GM18517 (cell line): Measurements from ENCODE around the gene SCAMP2.
A peak's percentile ranks its signal among the peaks of the same experiment; 100 is the strongest.

Experiments
- ATAC-seq: cut with Tn5 transposase; IDR thresholded peaks from one replicate; pipeline ENCODE4 v1.9.1; 2021; ENCODE audit warnings: mild to moderate bottlenecking, moderate library complexity; ENCODE audit not compliant: unreplicated experiment

Gene SCAMP2

DNA sequence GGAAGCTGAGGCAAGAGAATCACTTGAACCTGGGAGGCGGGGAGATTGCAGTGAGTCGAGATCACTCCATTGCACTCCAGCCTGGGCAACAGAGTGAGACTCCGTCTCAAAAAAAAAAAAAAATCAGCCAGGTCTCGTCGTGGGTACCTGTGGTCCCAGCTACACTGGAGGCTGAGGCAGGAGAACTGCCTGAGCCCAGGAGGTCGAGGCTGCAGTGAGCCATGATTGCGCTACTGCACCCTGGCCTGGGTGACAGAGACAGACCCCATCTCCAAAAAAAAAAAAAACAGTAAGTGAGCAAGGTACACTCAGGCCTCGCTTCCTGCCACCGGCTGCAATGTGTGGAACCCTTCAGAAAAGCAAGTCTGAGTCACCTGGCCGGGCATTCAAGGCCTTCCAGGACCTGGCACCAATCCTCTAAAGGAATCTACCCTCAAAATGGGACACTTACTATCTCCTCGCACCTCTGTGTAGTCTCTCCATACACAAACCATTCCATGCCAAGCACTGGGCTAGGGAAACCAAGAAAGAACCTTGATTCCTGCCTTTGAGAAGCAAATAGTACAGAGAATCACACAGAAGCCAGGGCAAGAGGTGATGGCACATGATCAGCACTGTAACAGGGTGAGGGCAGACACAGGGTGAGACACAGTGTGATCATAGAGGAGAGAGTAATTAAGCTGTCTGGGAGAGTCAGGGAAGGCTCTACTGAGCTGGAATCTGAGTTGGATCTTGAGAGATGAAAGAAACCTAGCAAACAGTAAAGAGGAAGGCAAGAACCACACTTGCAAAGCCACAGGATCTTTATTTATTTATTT lies 9.7 kb downstream of the SCAMP2 start:
- no peak for ATAC-seq

DNA sequence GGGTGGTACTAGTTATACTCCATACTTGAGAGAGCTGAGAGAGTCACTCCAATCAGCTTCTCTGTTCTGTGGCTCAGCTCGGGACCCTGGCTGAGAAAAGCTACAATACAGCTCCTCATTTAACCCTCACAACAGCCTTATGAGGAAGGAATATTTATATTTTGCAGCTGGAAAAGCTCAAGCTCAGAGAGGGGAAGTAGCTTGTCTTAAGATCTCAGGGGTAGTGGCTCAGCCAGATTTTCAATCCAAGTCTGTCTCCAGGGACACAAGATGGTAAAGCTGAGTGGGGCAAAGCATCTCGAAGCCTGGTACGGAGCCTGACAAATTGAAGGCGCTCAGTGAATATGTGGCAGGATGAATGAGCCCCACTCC lies 14.8 kb downstream of the SCAMP2 start:
- no peak for ATAC-seq

DNA sequence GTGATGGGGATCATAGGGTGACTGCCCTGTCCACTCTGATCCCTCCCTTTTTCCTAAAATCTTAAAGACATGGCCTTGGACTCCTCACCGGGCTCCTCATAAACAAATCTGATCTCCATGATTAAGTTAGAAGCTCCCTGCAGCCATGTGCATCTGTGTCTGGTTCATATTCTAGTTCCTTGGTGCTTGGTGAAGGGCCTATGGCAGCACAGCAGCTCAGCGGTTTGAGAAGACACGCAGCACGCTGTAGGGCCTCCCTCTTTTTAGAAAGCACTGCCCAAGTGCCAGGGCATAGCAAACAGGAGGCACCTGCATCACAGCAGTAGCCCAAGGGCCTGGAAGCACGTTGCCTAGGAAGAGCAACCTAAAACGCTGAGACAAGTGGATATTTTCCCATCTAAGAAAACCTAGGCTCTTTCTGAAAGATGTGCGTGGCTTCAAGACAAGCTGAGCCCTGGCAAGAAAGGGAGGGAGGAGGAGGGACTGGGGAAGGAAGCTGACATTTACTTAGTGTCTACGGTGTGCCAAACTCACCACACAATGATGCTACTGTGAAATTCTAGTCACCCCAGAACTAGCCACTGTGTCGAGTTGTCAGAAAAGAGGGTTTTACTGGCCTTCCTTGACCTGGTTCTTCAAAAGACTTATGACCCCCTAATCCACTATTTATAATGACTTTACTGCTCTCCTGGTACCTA lies 15.3 kb downstream of the SCAMP2 start:
- no peak for ATAC-seq

DNA sequence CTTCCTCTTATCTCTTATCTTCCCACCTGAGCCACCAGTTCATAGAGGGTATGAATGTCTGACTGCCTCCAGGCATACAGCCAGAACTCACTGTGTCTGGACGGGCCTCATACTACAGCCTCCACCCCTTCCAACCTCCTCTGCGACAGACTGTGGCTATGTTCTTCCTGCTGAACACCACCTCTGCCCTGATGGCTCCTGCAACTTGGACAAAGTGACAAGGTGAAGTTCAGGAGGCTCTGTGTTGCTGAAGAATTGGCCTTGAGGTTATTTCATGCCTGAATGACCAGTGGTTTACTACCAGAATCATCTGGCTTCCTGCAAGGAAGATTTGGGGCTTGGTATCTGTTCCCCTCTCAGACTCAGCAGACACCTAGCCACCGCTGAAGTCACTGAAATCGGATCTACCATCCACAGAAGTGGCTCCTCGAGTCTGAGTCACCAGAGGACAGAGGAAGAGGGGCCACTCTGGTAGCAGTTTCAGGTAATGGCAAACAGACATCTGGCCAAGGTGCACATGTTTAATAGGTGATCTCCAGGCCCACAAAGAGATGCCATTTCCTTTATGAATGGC lies 16.0 kb downstream of the SCAMP2 start:
- no peak for ATAC-seq

DNA sequence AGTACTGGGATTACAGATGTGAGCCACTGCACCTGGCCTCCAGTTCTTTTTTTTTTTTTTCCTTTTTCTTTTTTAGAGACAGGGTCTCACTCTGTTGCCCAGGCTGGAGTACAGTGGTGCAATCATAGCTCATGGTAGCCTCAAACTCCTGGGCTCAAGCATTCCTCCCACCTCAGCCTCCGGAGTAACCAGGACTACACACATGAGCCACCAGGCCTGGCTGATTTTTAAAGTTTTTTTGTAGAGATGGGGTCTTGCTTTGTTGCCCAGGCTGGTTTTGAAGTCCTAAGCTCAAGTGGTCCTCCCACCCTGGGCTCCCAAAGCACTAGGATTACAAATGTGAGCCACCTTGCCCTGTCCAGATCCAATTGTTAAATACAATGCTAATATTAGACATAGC lies 16.6 kb downstream of the SCAMP2 start:
- ATAC-seq: no peak

DNA sequence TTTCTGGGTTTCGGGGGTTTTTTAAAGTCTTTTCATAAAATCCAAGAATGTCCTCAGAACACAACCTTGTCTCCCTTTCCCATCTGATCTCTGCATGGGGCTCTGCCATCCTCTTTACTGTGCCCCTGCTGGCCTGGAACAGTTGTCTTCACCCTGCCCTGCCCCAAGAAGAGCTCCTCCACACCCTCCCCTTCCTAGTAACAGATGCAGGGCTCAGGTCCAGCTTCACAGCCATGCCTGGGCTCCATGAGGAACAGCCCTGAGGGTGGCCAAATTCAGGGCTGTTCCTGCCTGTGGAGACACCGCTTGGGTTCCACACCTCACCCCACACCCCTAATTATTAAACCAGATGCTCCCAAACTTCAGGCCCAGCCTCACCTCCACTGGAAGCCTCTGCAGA lies 17.3 kb downstream of the SCAMP2 start:
- no peak for ATAC-seq

DNA sequence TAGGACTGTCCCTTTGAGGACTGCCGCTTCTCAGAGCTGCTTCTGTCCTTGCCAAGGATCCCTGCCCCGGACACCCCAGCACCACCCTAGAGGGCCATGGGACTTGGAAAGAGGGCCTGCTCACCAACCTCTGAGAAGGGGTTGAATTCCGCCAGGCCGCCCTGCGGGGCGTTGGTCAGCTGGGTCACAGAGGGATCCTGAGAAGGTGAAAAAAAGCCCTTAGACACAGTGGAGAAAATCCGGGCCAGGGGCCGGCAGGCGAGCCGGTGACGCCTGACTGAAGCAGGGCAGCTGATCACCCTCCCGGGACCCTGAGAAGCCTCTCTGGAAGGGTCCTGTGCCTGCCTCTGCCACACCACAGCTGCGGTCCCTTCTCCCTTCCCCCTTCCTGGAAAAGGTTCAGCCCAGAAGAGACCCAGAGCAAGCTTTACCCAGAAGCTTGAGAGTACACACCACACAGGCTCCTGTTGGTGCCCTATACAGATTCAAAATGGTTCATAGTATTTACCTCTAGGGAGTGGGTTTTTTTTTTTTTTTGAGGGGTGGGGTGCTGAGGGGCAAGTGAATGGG lies 18.6 kb downstream of the SCAMP2 start:
- no peak for ATAC-seq

DNA sequence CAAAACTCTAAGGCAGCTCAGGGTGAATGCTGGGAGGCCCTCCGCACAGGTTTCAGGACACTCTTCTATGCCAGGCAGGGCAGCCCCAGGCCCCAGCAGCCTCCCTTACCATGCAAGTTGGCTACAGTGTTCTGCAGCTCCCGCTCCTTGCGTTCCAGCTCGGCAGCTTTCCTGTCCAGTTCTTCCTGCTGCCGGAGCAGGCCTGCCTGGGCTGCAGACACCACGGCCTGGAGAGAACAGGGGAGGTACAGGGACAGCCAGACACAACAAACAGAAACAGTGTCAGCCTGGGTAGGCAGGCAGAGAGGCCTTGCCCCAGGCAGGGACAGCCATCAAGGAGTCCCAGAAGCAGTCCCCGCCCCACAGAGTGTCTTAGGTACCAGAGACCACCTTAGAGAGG lies 21.2 kb downstream of the SCAMP2 start:
- no peak for ATAC-seq

DNA sequence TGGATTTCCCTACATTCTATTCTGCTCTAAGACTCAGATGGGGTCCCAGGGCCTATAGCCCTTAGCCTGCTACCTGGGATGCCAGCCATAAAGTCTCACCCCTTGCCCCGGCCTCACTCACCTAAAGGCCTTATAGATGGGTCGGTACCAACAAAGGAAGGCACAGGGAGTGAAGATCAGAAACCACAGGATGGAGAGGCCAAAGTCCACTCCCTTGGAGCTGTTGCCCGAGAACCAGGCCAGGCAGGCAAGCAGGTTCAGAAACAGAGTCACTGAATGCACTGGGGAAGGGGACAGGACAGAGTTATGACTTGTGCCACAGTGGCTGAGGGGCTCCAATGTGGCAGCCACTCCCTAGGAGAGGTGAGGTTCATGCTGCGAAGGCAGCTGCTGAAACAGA lies 22.8 kb downstream of the SCAMP2 start:
- no peak for ATAC-seq

DNA sequence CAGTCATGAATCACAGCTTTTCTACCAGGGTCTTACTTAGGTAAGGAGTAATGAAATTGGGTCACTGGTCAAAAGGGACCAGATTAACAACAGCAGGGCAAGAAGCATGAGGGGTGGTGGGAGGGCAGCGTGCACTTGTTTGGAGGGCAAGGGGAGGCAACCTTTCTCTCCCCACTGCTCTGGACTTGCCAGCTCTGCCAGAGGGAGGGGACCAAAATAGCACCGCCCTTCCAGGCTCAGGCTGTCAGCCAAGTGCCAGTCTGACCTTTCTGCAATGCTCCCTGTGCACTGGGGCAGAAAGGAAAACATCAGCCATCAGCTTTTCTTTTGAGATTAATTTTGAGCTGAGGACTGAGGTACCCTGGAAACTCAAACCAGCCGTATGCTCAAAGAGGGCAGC lies 25.7 kb downstream of the SCAMP2 start:
- no peak for ATAC-seq

DNA sequence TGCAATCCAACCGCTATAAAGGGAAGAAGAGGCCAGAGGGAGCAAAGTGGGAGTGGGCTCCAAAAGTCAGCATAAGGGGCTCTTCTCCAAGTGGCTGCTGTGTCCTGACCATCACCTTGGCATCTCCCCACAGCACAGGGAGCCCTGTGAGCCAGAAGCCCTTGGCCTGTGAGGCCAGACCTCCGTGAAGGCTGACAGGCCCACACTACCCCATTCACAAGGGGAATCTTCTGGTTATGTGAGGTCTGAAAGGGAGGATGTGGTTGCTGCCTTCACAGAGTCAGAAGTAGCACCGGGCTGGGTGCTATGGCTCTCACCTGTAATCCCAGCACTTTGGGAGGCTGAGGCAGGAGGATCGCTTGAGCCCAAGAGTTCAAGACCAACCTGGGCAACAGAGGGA lies 27.6 kb downstream of the SCAMP2 start:
- ATAC-seq: no peak

DNA sequence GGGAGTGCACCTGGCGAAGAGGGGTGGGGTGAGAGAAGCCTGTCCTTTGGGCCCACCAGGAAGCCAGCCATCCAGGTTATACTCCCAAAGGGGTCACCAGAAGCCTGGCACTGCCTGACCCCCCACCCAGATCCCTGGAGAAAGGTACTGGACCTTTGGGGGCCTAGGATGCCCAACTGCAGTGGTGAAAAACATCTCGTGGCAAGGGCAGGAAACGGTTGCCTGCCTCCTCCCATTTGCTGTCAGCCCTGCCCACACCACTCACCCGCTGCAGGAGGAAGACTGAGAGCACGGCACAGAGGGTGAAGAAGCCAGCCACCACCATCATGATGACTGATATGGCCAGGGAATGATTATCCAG lies 28.0 kb downstream of the SCAMP2 start:
- ATAC-seq: no peak

DNA sequence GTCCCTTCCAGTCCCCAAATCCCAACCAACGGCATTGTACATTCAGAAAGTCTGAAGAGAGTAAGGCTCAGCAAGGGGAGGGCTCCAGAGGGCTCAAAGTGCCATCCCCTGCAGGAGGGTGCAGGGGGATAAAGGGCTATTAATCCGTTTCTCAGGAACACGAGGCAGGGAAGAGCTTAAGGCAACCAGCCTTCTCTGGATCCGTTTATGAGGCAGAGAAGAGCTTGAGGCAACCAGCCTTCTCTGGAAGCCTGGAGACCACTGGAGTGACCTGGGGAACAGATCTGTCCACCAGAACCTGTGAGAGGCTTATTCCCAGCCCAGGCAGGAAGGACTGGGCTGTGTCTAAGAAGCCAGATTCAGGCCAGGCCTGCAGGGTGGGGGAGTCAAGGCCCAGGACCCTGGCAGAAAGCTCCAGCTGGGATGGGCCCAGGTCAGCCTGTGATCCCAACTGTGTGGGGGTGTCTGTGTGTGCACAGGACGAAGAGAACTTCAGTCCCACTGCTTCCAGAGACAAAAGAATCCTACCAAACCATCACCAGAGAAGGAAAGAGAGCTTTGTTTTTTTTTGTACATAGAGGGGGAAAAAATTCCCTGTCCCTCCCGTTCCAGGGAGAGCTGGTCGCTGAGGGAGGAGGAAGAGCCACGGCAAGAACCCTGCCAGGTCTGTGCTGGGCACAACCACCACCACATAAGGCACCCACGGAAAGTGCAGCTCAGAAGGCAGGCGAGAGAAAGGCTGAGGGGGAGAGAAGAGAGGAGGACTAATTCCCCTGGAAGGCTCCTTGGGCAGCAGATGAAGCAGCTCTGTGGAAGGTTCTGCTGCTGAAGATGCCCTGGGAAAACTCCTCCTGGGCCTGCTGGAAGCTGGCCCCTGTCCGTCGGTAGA lies 28.6 kb downstream of the SCAMP2 start:
- no peak for ATAC-seq

DNA sequence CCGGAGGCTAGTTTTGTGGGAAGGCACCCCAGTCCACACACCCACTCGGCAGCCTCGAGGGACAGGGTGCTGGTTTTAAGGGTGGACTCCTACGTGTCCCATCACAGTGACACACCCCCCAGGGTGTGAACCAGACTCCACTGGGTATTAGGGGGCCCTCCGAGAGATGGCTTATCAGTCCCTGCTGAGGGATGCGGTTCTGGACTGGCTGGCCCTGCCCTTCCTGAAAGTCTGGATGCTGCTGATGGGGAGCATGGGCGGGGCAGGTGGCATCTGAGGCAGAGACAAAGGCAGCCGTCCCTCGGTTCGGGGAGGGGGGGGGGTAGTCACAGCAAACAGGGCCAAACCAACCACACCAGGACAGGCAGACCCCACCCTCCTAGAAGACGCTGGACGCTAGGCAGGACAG lies 29.3 kb downstream of the SCAMP2 start:
- no peak for ATAC-seq

DNA sequence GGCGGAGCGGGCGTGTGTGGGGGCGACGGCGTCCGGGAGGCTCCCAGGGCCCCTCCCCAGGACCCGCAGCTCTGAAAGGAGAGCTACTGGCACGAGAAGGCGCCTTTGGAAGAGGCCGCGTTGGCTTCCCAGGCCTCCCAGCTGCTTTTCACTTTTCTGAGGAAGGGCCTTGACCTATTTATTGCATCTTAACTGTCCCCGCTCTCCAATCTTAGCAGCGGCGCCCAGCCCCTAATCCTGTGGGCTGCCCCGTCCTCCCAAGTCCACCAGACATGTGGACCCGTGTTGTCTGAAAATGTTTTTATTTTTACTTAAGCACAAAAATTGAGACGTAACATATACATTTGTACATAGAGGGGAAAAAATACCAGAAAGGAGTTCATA lies 29.7 kb downstream of the SCAMP2 start:
- no peak for ATAC-seq

DNA sequence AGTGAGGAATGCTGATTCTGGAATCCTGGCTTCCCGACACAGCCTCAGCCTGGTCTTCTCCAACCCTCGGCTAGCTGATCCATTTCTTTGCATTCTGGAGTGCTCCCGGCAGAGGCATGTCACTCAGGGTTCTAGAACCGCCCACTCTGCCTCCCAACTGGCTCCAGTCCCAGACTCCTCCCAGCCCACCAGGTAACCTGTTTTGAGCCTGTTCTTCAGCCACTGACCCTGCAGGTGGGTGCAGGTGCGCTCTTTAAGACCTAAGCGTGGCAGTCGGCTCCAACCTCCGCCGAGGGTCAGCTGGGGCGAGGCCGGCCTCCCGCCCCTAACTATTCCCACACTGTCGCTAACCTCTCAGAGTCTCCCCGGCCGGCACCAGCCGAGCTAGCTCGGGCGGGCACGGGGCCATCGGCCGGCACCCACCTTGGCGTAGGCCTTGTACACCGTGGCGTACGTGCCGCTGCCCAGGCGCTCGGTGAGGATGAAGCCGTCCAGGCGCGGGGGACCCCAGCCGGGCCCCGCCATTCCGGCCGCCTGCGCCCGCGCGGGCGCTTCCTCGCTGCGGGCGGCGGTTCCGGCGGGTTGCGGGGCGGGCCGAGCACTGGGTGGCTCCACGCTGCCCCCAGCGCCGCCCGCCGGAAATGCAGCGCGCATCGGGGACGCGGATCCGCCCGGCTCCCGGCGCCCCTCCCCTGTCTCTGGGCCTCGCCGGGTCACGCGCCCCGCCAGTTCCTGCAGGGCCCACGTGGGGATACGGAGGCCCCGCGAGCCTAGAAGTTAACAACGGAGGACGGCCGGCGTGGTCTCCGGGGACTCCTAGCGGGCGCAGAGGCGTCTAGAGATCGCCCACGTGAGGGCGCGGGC lies 30.4 kb downstream of the SCAMP2 start, which contains the start of gene ULK3:
Gene ULK3, minus strand, starts transcription at position 576 of the 864 bp plus-strand sequence. Its CDS starts 51 bp downstream, at position 525.
- peak; percentile 78 for ATAC-seq

DNA sequence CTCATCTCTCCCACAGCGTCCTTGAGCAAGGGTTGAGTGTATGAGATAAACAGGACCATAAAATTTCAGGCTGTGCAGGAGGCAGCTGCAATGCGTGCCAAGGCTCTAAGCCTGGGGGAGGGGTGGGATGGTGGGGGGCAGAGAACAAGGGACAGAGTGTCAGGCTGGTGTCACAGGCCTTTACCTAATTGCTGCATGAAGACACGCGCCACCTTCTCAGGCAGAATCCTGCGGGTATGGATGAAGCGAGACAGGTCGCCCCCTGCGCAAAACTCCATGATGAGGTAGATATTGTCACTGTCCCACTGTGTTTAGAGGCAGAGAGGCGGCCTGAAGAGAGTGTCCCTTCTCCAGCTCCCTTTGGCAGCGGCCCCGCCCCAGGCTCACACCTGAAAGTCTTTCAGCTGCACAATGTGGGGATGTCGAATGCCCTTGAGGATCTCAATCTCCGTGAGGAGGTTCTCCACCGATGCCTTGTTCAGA lies 31.2 kb downstream of the SCAMP2 start:
- ATAC-seq: no peak

DNA sequence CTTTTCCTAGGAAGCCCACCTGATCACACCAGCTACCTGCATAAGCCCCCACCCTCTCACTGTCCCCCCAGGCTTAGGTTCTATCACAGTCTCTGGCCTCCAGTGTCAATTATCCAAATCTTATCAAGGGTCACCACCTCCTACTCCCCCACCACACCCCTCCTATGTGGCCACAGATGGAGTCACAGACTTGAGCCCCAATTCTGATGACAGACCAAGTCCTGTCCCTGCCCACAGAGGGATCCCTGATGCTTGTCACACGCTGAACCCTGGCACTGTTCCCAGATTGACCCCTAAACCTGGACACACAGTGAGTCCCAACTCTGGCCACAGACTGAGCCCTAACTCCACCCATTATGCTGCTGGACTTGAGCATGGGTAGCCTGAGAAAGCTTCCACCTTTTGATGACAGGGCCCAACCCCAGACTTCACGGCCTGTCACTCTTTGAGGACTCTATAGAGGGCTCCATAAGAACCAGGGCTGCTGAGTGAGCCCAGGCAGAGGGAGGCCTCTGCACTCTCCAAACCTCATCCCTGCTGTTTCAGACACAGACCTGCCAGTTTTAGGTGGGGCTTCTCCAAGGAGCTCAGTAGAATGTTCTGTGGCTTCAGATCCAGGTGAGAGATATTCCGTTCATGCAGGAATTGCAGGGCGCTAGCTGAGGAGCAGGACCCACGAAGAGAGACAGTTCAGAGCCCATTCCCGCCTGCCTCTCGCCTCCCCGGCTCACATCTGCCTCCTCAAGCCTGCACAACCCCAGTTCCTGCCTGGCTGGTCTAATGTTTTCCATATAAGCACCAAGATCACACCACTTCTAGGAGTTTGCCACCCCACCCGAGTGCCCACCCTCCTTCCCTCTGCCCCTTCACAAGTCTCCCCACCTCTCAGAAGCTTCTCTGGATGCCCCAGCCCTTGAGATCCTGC lies 32.1 kb downstream of the SCAMP2 start:
- ATAC-seq: no peak
